Cardiac muscle cell (in vitro differentiated cells and primary cell): ENCODE data around the gene BCAP31. TPM values are rescaled to one million over a fixed set of nuclear protein-coding genes. Genes with fewer than 3 reads are reported as not detected.

Source experiments
- DNase-seq, 2 donors: peaks; one replicate each; pipeline versions ENCODE4 v3.0.0 to v3.0.0-alpha.2; 2010 to 2017; ENCODE audit warnings: low read depth in 1 of 2, low spot score in 1 of 2
- H3K27ac ChIP-seq: fragments of 200-600 bp; sonication (generic); 2 replicates; pipeline ENCODE4 v1.5.1; 2016
- H3K27me3 ChIP-seq: fragments of 200-600 bp; sonication (generic); 2 replicates; pipeline ENCODE4 v1.6.0; 2016; ENCODE audit warnings: control low read depth
- H3K36me3 ChIP-seq: fragments of 200-600 bp; sonication (generic); 2 replicates; pipeline ENCODE4 v1.5.1; 2016; ENCODE audit warnings: control low read depth
- H3K4me1 ChIP-seq: fragments of 200-600 bp; sonication (generic); 2 replicates; pipeline ENCODE4 v1.8.1; 2017; ENCODE audit warnings: low read depth, mild to moderate bottlenecking, mixed run types
- H3K4me3 ChIP-seq: fragments of 200-600 bp; sonication (generic); 2 replicates; pipeline ENCODE4 v1.5.1; 2016; ENCODE audit warnings: mild to moderate bottlenecking
- H3K9me3 ChIP-seq: fragments of 200-600 bp; sonication (generic); 2 replicates; pipeline ENCODE4 v1.5.1; 2017; ENCODE audit warnings: low read depth, mild to moderate bottlenecking, control low read depth
- CTCF ChIP-seq: IDR thresholded peaks from 2 replicates; pipeline ENCODE4 v1.5.1; 2012; ENCODE audit warnings: low read depth, mild to moderate bottlenecking, low read length
- polyA plus RNA-seq: library from polyadenylated mRNA; unstranded; fragments of >200 nt; fragmentation: Nextera tagmentation; extraction: Ambion mirVana; gene quantifications from 2 replicates; pipeline ENCODE4 v1.2.1, GENCODE V29; 2016
- total RNA-seq: library from RNA; depleted of rRNA; stranded (reverse); fragments of >200 nt; gene quantifications from 2 replicates; pipeline ENCODE4 v1.2.3, GENCODE V29; 2016

Gene BCAP31
- total and polyA plus RNA-seq, 2 experiments from 2014 or later = 74.7 to 269 TPM

GRCh38 chrX:153726286-153727122 lies 2.3 kb upstream of the BCAP31 start:
- Histone ChIP-seq H3K27me3 (no peaks in the 10 kb centered on the region), H3K27ac (peak overlapping the region; percentile 83), H3K4me1 (peaks cover 16% of the 10 kb centered on the region), H3K36me3 (no peaks in the 10 kb centered on the region), H3K4me3 (no peak overlapping the region), H3K9me3 (no peaks in the 10 kb centered on the region)
- TF ChIP-seq CTCF = no peak
- DNase-seq = peak; percentile 51 to 77

GRCh38 chrX:153725832-153726285 lies 1.7 kb upstream of the BCAP31 start:
- Histone ChIP-seq H3K27me3 (no peaks in the 10 kb centered on the region), H3K4me1 (peaks cover 16% of the 10 kb centered on the region), H3K36me3 (no peaks in the 10 kb centered on the region), H3K27ac (peak overlapping the region; percentile 83), H3K9me3 (no peaks in the 10 kb centered on the region), H3K4me3 (no peak overlapping the region)
- TF ChIP-seq CTCF = no peak
- DNase-seq = no peak

GRCh38 chrX:153725039-153725831 lies 1.0 kb upstream of the BCAP31 start:
- Histone ChIP-seq H3K4me3 (peak overlapping the region; percentile 46), H3K27me3 (no peaks in the 10 kb centered on the region), H3K4me1 (peaks cover 16% of the 10 kb centered on the region), H3K27ac (peak overlapping the region; percentile 89), H3K36me3 (peaks cover 3% of the 10 kb centered on the region), H3K9me3 (no peaks in the 10 kb centered on the region)
- TF ChIP-seq CTCF = no peak
- DNase-seq = no peak

GRCh38 chrX:153723351-153724251 lies 586 bp downstream of the BCAP31 start:
- H3K27ac ChIP-seq = peak overlapping the region; percentile 89

More at GRCh38 chrX:153723351-153724251, 586 bp downstream of the BCAP31 start:
- Histone ChIP-seq H3K4me3 (peak overlapping the region; percentile 46), H3K4me1 (peaks cover 16% of the 10 kb centered on the region), H3K9me3 (no peaks in the 10 kb centered on the region), H3K27me3 (no peaks in the 10 kb centered on the region), H3K36me3 (peaks cover 8% of the 10 kb centered on the region)
- DNase-seq = peak; percentile 43 to 56
- TF ChIP-seq CTCF = peak; percentile 39
